WTC11 (cell line): ENCODE measurements around the gene ARHGAP26.

ENCODE experiments used
- CTCF ChIP-seq: fragments of 200-600 bp; IDR thresholded peaks from 2 replicates; pipeline ENCODE4 v1.8.0; 2022; ENCODE audit warnings: antibody characterized with exemption
- ELF4 ChIP-seq: sonication (generic); formaldehyde crosslinking; IDR thresholded peaks from 2 replicates; pipeline ENCODE4 v1.8.1; 2022; ENCODE audit warnings: low read depth, mild to moderate bottlenecking, moderate library complexity, missing genetic modification reagents
- FOXK1 ChIP-seq: sonication (generic); formaldehyde crosslinking; IDR thresholded peaks from 2 replicates; pipeline ENCODE4 v1.8.0; 2022; ENCODE audit warnings: mild to moderate bottlenecking, moderate library complexity, missing genetic modification reagents
- GABPB1 ChIP-seq: sonication (generic); formaldehyde crosslinking; IDR thresholded peaks from 2 replicates; pipeline ENCODE4 v1.8.1; 2023; ENCODE audit warnings: mild to moderate bottlenecking, missing genetic modification reagents
- NFYB ChIP-seq: sonication (generic); formaldehyde crosslinking; conservative IDR thresholded peaks from 2 replicates; pipeline ENCODE4 v1.8.0; 2022; ENCODE audit warnings: low read depth, missing genetic modification reagents
- NR3C1 ChIP-seq: sonication (generic); formaldehyde crosslinking; conservative IDR thresholded peaks from 2 replicates; pipeline ENCODE4 v1.8.1; 2023; ENCODE audit warnings: low read depth, mild to moderate bottlenecking, missing genetic modification reagents
- SP1 ChIP-seq: sonication (generic); formaldehyde crosslinking; conservative IDR thresholded peaks from 2 replicates; pipeline ENCODE4 v1.8.1; 2022; ENCODE audit warnings: missing genetic modification reagents
- TP53 ChIP-seq: sonication (generic); formaldehyde crosslinking; IDR thresholded peaks from 2 replicates; pipeline ENCODE4 v1.8.1; 2023; ENCODE audit warnings: mild to moderate bottlenecking, missing genetic modification reagents
- USF1 ChIP-seq: sonication (generic); formaldehyde crosslinking; IDR thresholded peaks from 2 replicates; pipeline ENCODE4 v1.8.0; 2022; ENCODE audit warnings: mild to moderate bottlenecking, missing genetic modification reagents
- TF ChIP-seq, protein P1 (sequence below): sonication (generic); formaldehyde crosslinking; IDR thresholded peaks from 2 replicates; pipeline ENCODE4 v1.8.0; 2022; ENCODE audit warnings: mild to moderate bottlenecking, missing genetic modification reagents
- TF ChIP-seq, protein P2 (sequence below): sonication (generic); formaldehyde crosslinking; IDR thresholded peaks from 2 replicates; pipeline ENCODE4 v1.8.1; 2022; ENCODE audit warnings: mild to moderate bottlenecking, missing genetic modification reagents, moderate library complexity, borderline replicate concordance
- TF ChIP-seq, protein P3 (sequence below): sonication (generic); formaldehyde crosslinking; IDR thresholded peaks from 2 replicates; pipeline ENCODE4 v1.8.1; 2022; ENCODE audit warnings: low read depth, mild to moderate bottlenecking, moderate library complexity, missing genetic modification reagents, borderline replicate concordance

DNA sequence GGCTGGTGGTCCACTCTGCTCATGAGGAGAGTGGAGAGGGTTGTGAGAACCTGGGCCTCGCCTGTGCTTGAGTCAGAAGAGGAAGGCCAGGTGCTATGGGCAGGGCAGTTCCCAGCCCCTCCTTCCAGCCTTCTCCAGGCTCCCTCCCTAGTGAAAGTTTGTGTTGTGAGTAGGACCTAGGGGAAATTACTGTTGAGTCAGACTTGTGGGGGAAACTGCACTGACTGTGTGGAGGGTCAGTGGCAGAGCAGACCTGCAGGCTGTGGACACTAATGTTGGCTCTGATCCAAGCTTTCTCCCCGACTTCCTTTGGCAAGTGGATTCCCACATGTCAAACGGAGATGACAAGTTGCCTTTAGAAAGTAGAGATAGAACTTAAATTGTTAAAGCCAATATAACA, 102.6 kb downstream of the ARHGAP26 start:
- TF ChIP-seq CTCF (no peak), FOXK1 (CRISPR knock-in tag) (no peak), TP53 (CRISPR knock-in tag) (no peak), GABPB1 (CRISPR knock-in tag) (no peak), ELF4 (CRISPR knock-in tag) (no peak), NR3C1 (CRISPR knock-in tag) (no peak), USF1 (CRISPR knock-in tag) (no peak), NFYB (CRISPR knock-in tag) (no peak), SP1 (CRISPR knock-in tag) (no peak)
- TF ChIP-seq, protein P1, sequence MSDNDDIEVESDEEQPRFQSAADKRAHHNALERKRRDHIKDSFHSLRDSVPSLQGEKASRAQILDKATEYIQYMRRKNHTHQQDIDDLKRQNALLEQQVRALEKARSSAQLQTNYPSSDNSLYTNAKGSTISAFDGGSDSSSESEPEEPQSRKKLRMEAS (CRISPR knock-in tag), result no peak
- TF ChIP-seq, protein P2, sequence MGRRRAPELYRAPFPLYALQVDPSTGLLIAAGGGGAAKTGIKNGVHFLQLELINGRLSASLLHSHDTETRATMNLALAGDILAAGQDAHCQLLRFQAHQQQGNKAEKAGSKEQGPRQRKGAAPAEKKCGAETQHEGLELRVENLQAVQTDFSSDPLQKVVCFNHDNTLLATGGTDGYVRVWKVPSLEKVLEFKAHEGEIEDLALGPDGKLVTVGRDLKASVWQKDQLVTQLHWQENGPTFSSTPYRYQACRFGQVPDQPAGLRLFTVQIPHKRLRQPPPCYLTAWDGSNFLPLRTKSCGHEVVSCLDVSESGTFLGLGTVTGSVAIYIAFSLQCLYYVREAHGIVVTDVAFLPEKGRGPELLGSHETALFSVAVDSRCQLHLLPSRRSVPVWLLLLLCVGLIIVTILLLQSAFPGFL (CRISPR knock-in tag), result no peak
- TF ChIP-seq, protein P3, sequence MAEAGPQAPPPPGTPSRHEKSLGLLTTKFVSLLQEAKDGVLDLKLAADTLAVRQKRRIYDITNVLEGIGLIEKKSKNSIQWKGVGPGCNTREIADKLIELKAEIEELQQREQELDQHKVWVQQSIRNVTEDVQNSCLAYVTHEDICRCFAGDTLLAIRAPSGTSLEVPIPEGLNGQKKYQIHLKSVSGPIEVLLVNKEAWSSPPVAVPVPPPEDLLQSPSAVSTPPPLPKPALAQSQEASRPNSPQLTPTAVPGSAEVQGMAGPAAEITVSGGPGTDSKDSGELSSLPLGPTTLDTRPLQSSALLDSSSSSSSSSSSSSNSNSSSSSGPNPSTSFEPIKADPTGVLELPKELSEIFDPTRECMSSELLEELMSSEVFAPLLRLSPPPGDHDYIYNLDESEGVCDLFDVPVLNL (CRISPR knock-in tag), result no peak
